ENCODE results near the gene CCDC63.

CCDC63 gene

DNA sequence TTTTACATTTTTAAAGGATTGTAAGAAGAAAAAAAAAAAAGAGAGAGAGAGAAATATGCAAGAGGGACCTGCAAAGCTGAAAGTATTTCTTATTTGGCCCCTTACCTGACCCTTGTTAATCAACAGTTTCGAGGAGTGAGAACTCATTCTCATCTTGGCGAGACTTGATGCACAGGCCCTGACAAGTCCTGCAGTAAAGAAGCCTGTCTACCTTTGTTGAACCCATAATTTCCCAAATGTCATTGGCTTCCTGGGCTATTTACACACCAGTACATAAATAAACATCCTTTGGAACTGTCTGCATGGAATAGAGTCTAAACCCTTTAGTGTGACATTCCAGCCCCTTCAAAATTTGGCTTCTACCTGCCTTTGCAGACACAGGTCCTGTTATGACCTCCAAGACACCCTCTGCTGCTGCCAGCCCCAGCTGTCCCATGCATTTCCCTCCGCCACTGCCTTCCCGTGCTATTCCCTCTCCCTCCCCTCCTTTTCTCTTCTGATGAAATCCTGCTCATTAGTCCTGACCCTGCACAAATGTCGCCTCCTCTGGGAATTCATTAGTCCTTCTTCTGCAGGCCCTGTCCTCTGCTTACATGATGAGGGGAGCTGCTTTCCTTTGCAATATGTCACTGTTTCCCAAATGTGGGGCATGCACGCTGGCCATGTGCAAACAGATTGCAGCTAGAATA is 38.5 kb downstream of the CCDC63 start:
- DNase-seq: no peak

DNA sequence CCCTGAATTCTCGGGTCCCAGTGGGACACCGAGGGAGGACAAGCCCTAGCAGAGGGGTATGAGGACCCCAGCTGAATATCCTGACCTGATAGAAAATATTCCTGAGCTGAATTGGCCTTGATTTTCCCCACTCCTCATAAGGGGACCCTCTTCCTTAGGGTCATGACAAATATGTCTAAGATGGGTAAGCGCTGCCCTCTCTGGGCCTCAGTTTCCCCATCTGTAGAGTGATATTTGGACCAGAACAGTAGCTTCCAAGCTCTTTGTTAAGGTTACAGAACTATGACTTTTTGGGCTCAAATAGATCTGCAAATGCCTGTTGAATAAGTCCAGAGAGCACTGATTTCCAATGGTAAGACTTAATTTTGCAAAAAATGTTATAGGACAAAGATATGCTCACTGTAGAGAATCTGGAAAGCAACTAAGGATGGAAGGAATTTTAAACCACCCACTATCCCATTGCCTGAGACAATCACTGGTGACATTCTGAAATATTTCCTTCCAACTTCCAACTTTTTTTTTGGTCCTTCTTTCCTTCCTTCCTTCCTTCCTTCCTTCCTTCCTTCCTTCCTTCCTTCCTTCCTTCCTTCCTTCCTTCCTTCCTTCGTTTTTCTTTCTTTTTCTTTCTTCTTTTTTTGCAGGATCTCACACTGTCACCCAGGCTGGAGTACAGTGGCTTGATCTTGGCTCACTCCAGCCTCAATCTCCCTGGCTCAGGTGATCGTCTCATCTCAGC is 41.6 kb downstream of the CCDC63 start:
- no peak for DNase-seq

DNA sequence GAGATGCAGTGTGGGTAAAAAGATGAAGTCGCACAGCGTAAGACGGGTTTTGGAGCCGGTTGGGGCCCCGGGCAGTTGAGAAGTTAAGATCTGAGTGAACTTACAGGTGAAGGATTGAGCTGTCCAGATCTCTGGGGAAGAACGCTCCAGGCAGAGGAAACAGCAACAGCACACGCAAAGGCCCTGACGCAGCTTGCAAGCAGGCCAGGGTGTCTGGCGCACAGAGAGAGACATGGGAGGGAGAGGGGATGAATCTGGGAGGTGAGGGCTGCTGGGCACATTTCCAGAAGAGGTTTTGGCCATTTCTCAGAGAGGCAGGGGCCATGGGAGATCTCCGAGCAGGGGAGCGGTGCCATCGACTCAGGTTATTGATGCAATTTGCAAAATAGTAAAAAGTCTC is 42.6 kb downstream of the CCDC63 start:
- no peak for DNase-seq

DNA sequence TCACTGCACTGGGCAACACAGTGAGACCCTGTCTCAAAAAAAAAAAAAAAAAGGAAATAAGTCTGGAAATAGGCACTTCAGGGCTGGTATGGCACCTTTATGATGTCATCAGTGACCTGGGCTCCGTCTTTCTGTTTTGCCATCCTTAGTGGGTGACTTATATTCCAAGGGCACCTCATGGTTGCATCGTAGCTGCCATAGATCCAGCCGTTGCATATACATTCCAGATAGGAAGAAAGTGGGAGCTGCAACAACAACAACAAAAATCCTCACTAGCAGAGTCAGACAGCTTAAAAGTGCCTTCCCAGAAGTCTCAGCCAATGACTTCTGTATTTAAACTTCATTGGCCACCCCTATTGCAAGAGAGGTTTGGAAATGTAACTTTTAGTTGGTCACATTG is 47.2 kb downstream of the CCDC63 start:
- DNase-seq: no peak

DNA sequence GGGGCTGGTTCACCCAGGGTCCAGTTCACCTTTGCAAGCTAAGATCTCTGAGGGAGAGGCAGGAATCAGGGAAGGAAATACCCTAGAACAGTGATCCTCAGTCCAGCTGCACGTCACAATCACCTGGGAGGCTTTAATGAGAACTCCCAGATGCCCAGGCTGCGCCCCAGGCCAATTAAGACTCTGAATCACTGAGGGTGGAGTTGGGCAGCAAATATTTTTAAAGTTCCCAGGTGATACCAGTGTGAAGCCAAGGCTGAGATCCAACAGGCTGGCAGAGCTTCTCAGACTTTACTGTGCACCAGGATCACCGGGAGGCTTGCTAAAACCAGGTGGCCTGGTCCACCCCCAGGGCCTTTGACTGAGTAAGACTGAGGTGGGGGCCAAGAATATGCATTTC is 49.8 kb downstream of the CCDC63 start:
- no peak for DNase-seq

DNA sequence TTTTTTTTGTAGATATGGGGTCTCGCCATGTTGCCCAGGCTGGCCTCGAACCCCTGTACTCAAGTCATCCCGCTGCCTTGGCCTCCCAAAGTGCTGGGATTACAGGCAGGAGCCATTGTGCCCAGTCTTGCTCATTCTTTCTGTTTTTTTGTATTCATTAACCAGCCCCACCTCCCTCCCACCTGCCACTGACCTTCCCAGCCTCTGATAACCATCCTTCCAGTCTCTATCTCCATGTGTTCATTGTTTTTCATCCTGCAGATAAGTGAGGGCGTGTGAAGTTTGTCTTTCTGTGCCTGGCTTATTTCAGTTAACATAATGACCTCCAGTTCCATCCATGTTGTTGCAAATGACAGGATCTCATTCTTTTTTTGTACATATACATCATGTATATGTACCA is 54.6 kb downstream of the CCDC63 start:
- no peak for DNase-seq

DNA sequence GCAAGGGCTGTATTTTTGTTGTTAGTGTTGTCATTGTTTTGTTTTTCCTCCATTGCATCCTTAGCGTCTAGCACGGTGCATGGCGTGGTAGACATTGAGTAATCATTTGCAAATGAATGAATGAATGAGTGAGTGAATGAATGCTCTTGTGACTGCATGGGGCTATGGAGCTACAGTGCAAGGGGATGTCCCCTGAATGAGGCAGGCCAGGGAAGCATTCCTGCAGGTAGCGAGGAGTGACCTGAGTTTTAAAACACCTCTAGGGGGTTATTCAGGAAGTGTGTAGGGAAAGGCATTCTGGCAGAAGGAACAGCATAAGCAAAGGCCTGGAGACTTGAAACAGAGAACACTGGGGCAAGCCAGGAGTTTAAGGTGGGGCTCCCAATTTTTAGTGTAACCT is 56.7 kb downstream of the CCDC63 start:
- no peak for DNase-seq

DNA sequence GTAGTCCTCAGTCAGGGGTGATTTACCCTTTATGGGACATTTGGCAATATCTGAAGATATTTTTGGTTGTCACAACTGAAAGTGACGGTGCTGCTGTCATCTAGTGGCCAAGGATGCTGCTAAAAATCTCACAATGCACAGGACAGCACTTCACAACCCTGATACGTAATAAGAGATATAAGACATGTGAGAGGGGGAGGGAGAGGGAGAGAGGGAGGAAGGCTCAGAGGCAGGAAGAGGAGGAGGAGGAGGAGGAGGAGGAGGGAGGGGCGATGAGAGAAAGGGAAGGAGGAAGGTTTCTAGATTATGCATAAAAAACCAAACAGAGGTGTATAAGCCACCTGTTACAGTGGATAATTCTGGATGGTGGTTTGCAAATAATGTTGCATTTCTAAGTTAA is 59.3 kb downstream of the CCDC63 start:
- DNase-seq: no peak

DNA sequence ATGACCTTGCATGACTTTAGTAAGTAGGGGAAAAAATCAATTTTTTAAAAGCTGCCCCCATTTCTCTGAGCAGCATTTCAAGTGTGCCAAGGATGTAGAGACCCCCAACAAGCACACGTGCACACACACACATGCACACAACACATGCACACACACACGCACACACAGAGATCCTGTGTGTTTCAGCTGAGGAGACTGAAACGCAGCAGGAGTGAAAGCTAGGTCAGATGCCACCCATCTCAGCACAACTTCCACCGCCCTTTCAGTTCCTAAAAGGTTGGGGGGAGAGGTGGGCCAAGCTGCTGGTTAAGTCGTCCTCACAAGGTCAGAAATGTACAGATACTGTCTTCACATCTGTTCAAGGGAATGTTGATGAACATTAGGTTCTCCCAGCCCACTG is 59.7 kb downstream of the CCDC63 start:
- DNase-seq: no peak

DNA sequence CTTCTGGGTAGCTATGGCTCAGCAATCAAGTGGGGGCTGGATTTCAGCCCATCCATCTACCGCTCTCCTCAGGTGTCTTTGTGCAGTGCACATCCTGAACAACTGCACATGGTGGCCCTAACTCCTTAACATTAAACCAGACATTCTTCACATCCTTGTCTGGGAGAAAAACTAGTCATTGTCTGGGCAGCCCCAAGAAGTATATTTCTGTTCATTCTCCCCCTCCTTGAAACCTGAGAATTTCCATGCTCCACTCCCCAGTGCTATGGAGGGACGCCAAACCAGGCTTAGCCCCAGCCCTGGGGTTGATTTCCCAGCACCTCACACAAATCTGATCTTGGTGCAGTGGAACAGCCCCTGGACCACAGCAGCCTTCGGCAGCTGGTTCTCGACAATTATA is 60.2 kb downstream of the CCDC63 start:
- no peak for DNase-seq

DNA sequence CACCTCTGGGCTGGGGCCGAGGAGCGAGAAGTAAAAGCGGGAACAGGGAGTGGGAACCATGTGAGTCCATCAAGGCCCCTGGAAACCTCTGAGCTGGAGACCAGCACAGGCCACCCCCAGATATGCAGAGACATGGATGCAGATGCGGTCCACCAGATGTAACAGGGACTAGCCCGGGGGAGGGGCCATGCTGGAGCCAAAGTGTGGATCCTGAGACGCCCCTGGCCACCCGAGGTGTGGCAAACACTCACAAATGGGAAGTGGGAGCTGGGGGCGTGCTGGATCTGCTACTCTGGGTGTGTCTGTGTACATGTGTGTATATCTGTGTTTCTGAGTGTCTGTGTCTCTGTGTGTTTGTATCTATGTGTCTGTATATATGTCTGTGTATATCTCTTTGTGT is 60.8 kb downstream of the CCDC63 start:
- no peak for DNase-seq

DNA sequence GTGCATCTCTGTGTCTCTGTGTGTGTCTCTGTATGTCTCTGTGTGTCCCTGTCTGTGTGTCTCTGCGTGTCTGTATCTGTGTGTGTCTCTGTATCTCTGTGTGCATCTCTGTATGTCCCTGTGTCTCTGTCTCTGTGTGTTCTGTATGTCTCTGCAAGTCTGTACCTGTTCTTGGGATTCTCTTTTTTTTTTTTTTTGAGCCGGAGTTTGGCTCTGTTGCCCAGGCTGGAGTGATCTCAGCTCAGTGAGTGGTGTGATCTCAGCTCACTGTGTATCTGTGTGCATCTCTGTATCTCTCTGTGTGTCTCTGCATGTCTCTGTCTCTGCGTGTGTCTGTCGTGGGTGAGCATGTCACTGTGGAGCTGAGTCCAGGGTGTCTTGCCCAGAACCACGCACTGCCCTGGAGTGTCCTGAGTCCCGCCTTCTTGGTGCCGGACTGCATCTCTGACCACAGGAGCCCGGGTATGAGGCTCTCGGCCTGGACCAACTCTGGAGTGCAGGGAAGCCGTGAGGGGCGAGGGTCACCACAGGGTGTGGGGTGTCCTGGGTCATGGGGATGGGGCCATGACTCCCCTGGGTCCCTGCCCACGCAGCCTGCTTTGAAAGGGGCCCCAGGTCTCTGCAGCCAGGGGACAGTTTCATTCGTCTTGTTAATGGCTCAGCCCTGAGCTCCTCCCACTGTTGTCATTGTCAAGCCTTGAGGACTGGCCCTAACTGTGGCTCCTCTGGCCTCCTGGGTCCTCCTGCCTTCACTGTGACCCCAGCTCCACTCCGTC is 61.8 kb downstream of the CCDC63 start:
- DNase-seq: no peak

DNA sequence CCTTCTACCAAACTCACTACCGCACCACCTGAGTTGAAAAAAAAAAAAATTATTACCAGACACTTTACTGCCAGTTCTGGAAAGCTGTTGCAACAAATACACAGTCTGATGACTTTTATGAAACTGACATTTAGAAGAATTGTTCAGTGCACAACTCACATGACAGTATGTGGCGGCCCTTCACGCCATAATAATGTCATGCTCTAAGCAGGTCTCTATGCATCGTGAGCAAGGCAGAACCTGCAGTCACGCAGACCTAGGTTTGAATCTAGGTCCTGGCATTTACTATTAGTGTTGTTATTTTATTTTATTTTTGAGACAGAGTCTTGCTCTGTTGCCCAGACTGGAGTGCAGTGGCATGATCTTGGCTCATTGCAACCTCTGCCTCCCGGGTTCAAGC is 65.5 kb downstream of the CCDC63 start:
- DNase-seq: no peak

DNA sequence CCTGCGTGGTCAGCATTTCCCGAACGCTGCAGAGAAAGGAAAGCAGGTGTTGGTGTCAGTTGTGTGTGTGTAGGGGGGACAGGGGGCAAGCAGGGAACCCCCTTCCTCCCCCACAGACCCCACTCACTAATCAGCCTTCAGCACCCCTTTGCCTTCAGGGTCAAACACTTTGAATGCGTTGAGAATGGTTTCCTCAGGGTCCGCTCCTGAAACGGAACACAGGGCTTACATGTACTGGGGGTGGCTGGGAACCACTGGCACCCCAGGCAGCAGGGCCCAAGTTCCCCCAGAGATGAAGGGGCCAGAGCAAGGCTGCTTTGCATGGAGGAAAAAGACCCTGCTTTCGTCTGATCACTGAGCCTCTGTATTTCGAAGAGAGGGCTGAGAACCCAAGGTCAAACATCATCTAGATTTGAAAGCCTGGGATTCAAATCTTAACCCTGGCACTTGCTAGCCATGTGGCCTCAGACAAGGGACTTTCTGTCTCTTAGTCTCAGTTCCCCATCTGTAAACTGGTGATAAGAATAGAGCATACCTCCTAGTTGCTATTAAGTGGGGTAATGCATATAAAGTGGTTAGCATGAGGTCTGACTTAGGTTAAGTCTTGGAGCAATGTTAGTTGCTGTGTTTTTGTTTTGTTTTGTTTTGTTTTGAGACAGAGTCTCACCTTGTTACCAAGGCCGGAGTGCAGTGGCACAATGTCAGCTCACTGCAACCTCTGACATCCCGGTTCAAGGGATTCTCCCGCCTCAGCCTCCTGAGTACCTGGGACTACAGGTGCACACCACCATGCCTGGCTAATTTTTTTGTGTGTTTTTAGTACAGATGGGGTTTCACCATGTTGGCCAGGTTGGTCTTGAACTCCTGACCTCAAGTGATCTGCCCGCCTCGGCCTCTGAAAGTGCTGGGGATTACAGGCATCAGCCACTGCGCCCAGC is 66.6 kb downstream of the CCDC63 start:
- no peak for DNase-seq

DNA sequence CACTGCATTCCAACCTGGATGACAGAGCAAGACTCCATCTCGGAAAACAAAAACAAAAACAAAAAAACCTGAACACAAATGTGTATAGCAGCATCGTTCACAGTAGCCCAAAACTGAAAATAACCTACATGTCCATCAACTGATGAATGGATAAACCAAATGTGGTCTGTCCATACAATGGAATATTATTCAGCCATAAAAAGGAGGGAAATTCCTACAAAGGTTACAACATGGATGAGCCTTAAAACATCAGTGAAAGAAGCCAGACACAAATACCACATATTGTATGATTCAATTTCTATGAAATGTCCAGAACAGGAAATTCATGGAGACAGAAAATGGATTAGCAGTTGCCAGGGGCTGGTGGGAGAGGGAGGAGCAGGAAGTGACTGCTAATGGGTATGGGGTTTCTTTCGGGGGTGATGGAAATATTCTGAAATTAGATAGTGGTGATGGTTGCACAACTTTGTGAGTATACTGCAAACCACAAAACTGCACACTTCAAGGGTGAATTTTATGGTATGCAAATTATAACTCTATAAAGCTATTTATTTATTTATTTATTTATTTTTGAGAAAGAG is 69.6 kb downstream of the CCDC63 start:
- DNase-seq: no peak

DNA sequence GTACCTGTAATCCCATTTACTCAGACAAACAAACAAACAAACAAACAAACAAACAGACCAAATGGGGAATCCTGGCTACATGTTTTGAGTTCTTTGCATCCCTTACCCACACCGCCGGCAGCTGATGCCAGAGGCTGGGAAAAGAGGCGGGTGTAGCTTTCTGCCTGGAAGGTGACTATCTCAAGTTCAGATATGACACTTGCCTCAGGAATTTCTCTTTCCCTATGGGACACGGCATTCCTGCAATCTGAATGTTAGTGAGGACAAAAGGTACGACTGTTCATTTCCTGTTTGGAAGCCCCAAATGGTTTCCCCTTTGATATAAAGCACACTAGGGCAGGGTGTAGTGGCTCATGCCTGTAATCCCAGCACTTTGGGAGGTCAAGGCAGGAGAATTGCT is 70.7 kb downstream of the CCDC63 start:
- no peak for DNase-seq

DNA sequence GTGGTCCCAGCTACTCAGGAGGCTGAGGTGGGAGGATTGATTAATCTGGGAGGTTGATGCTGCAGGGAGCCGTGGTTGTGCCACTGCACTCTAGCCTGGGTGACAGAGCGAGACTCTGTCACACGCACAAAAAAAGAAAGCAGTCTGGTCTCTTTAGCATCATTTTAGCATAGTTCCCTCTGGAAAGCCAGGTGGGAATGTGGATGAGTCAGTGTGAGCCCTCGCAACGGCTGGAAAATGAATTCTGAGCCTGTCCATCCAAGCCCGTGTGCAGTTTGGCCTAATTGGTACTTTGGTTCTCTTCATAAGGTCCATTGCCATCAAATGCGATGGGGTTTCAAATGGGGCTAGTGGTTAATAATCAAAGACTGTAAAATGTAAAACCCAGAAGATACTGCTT is 71.2 kb downstream of the CCDC63 start:
- no peak for DNase-seq

DNA sequence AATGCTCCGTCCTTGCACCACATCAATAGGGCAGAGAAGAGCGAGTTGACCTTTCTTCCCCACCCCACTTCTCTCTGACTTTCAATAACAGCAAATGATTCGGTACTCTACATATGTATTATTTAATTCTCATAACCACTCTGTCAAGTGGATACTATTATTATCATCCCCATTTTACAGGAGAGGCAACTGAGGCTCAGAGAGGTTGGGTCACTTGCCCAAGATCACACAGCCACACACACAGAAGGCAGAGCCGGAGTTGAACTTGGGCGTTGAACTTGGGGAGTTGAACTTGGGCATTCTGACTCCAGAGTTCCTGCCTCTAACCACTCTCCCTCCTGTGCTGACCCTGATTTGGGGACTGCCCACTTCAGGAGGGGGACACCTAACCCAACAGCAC is 72.9 kb downstream of the CCDC63 start:
- no peak for DNase-seq

DNA sequence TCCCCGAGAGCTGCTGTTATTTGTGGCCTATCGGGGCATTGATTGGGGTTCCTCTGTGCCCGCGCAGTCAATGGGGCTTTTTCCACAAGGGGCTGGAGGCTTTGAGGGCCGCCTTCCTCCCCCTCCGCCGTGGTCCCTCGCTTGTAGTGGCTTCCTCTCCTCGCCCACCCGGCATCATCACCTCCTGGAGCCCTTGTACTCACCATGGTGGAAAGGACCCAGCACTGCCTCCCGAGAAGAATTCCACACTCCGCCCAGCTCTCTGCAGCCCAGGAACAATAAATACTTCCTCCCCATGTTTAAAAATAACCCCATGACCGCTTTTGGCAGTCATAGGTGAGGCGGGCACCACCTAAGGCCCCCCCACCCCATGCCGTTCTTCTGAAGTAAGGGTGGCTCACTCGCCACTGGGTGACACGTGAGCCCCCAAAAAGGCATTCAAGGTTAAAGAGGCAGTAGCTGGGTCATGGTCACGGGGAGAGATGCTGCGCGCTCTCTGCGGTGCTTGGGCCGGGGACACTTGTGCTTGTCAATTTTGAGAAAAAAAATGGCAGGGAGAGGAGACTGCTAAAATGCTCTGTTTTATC is 73.6 kb downstream of the CCDC63 start, which contains the start of gene MYL2:
TSS of gene MYL2 (minus strand) at position 256 of the 587 bp plus-strand sequence. CDS start at position 206, 50 bp downstream.
- no peak for DNase-seq

DNA sequence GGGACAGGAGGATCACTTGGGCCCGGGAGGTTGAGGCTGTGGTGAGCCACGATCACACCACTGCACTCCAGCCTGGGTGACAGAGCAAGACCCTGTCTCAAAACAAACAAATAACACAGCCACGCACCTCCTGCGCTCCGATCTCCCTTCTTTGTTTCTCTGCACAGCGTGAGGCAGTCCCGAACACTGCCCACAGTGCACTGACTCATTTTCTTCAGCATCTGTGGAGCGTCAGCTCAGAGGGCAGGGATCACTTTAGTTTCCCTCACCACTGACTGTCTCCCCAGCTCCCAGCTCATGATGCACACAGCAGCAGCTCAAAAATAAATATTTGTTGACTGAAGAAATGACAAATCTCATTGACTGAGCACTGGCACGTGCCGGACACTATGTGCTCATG is 74.5 kb downstream of the CCDC63 start:
- DNase-seq: no peak

DNA sequence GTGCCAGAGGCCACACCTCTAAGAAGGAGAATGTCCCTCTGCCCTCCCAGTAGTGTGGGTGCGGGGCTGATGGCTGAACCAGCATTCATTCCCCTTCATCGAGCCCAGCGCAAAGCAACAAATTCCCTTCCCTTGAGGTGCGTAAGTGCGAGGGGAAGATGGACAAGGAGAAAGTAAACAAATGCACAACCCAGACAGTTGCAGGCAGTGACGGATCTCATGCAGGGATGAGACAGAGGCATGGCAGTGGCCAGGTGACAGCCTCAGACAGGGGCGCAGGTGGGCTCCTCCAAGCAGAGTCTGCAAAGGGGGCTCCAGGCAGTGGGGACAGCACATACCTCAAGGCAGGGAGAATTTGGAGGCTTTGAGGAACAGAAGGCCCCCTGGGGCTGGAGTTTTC is 75.9 kb downstream of the CCDC63 start:
- DNase-seq: no peak

DNA sequence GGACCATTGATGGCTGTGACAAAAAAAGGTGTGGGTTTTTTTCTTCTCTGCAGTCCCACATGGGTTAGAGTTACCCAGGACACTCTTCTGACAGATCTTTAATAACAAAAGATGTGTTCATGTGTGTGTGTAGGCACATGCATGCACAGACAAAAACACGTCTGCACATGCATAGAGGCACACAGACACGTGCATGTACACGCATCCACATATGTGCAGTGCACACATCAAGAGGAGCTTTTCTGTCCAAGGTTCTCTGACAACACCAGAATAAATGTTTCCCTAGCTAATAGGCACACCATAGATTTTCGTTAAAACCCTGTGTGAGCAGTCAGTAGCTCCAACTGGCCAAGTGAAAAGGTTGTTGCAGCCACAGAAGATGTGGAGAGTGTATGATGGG is 76.4 kb downstream of the CCDC63 start:
- DNase-seq: no peak
